ENCODE measurements around the gene SLC35D2.

DNA sequence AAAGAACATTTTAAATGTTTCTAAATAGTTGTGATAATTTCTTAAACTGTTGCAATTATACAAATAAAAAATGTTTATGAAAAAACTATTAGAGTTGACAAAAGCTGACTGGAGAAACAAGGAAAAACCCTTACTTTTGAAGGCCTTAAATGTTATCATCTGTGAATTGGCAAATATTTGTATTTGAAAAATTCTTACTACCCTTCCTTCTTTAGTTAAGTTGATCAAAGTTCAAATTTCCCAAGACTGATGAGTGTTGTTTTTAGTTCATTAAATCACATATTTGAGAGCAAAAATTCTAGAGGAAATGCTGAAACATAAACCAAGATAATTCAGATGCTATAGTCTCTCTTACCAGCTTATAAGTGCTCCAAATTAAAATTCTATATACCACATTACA is 2.6 kb upstream of the SLC35D2 start:
- TF ChIP-seq, protein P1, sequence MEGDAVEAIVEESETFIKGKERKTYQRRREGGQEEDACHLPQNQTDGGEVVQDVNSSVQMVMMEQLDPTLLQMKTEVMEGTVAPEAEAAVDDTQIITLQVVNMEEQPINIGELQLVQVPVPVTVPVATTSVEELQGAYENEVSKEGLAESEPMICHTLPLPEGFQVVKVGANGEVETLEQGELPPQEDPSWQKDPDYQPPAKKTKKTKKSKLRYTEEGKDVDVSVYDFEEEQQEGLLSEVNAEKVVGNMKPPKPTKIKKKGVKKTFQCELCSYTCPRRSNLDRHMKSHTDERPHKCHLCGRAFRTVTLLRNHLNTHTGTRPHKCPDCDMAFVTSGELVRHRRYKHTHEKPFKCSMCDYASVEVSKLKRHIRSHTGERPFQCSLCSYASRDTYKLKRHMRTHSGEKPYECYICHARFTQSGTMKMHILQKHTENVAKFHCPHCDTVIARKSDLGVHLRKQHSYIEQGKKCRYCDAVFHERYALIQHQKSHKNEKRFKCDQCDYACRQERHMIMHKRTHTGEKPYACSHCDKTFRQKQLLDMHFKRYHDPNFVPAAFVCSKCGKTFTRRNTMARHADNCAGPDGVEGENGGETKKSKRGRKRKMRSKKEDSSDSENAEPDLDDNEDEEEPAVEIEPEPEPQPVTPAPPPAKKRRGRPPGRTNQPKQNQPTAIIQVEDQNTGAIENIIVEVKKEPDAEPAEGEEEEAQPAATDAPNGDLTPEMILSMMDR (IDR thresholded peaks at IDR 0.05), result no peak
- no peak for TF ChIP-seq POLR2A (IDR thresholded peaks at IDR 0.05)
